ENCODE data around the gene SLBP.

SLBP gene

GRCh38 chr4:1750381-1751154 is 38.4 kb upstream of the SLBP start:
- in situ Hi-C loops (cut with MboI; ENCODE audit: low pct_unique_long_range_greater_than_20kb, low sequenced_read_pairs): no loop called here
- no peak for DNase-seq

GRCh38 chr4:1749826-1750225 is 37.7 kb upstream of the SLBP start:
- DNase-seq: no peak
- in situ Hi-C loops (cut with MboI; ENCODE audit: low pct_unique_long_range_greater_than_20kb, low sequenced_read_pairs): loop anchor here (10.0 kb wide), 1 partner anchor 65 kb away; no protein-coding TSS in a partner anchor

GRCh38 chr4:1749370-1749769 is 37.3 kb upstream of the SLBP start:
- in situ Hi-C loops (cut with MboI; ENCODE audit: low pct_unique_long_range_greater_than_20kb, low sequenced_read_pairs): loop anchor here (10.0 kb wide), 1 partner anchor 65 kb away; no protein-coding TSS in a partner anchor
- no peak for DNase-seq

- in situ Hi-C loops (cut with MboI; ENCODE audit: low pct_unique_long_range_greater_than_20kb, low sequenced_read_pairs): loop anchor here (10.0 kb wide), 1 partner anchor 66 kb away; no protein-coding TSS in a partner anchor
- peak; percentile 85 for DNase-seq
Observed at GRCh38 chr4:1748465-1748995, 36.4 kb upstream of the SLBP start.

GRCh38 chr4:1747603-1747967 is 35.5 kb upstream of the SLBP start:
- in situ Hi-C loops (cut with MboI; ENCODE audit: low pct_unique_long_range_greater_than_20kb, low sequenced_read_pairs): loop anchor here (10.0 kb wide), 1 partner anchor 67 kb away; no protein-coding TSS in a partner anchor
- no peak for DNase-seq

- DNase-seq: no peak
- in situ Hi-C loops (cut with MboI; ENCODE audit: low pct_unique_long_range_greater_than_20kb, low sequenced_read_pairs): loop anchor here (10.0 kb wide), 1 partner anchor 68 kb away; no protein-coding TSS in a partner anchor
Observed at GRCh38 chr4:1746919-1747602, 34.9 kb upstream of the SLBP start.

- in situ Hi-C loops (cut with MboI; ENCODE audit: low pct_unique_long_range_greater_than_20kb, low sequenced_read_pairs): loop anchor here (10.0 kb wide), 1 partner anchor 69 kb away; no protein-coding TSS in a partner anchor
- DNase-seq: peak; percentile 75
Observed at GRCh38 chr4:1746265-1746691, 34.2 kb upstream of the SLBP start.

GRCh38 chr4:1745697-1746096 is 33.6 kb upstream of the SLBP start:
- in situ Hi-C loops (cut with MboI; ENCODE audit: low pct_unique_long_range_greater_than_20kb, low sequenced_read_pairs): loop anchor here (10.0 kb wide), 1 partner anchor 69 kb away; no protein-coding TSS in a partner anchor
- DNase-seq: no peak

GRCh38 chr4:1745165-1745564 is 33.0 kb upstream of the SLBP start:
- in situ Hi-C loops (cut with MboI; ENCODE audit: low pct_unique_long_range_greater_than_20kb, low sequenced_read_pairs): loop anchor here (10.0 kb wide), 1 partner anchor 70 kb away; no protein-coding TSS in a partner anchor
- no peak for DNase-seq

GRCh38 chr4:1744552-1744951 is 32.4 kb upstream of the SLBP start:
- no peak for DNase-seq
- in situ Hi-C loops (cut with MboI; ENCODE audit: low pct_unique_long_range_greater_than_20kb, low sequenced_read_pairs): loop anchor here (10.0 kb wide), 1 partner anchor 70 kb away; no protein-coding TSS in a partner anchor

GRCh38 chr4:1743975-1744374 is 31.9 kb upstream of the SLBP start:
- no peak for DNase-seq
- in situ Hi-C loops (cut with MboI; ENCODE audit: low pct_unique_long_range_greater_than_20kb, low sequenced_read_pairs): loop anchor here (10.0 kb wide), 1 partner anchor 71 kb away; no protein-coding TSS in a partner anchor

- DNase-seq: no peak
- in situ Hi-C loops (cut with MboI; ENCODE audit: low pct_unique_long_range_greater_than_20kb, low sequenced_read_pairs): loop anchor here (10.0 kb wide), 1 partner anchor 71 kb away; no protein-coding TSS in a partner anchor
Observed at GRCh38 chr4:1743551-1743950, 31.4 kb upstream of the SLBP start.

- DNase-seq: no peak
- in situ Hi-C loops (cut with MboI; ENCODE audit: low pct_unique_long_range_greater_than_20kb, low sequenced_read_pairs): loop anchor here (10.0 kb wide), 1 partner anchor 74 kb away; no protein-coding TSS in a partner anchor
Observed at GRCh38 chr4:1741208-1741607, 29.1 kb upstream of the SLBP start.

- in situ Hi-C loops (cut with MboI; ENCODE audit: low pct_unique_long_range_greater_than_20kb, low sequenced_read_pairs): loop anchor here (10.0 kb wide), 1 partner anchor 75 kb away; no protein-coding TSS in a partner anchor
- no peak for DNase-seq
Observed at GRCh38 chr4:1740021-1740545, 28.0 kb upstream of the SLBP start.

- in situ Hi-C loops (cut with MboI; ENCODE audit: low pct_unique_long_range_greater_than_20kb, low sequenced_read_pairs): no loop called here
- no peak for DNase-seq
Observed at GRCh38 chr4:1739358-1739757, 27.2 kb upstream of the SLBP start.

GRCh38 chr4:1738410-1738809 is 26.3 kb upstream of the SLBP start:
- in situ Hi-C loops (cut with MboI; ENCODE audit: low pct_unique_long_range_greater_than_20kb, low sequenced_read_pairs): no loop called here
- no peak for DNase-seq

GRCh38 chr4:1737666-1738065 is 25.5 kb upstream of the SLBP start:
- DNase-seq: no peak
- in situ Hi-C loops (cut with MboI; ENCODE audit: low pct_unique_long_range_greater_than_20kb, low sequenced_read_pairs): no loop called here

- DNase-seq: no peak
- in situ Hi-C loops (cut with MboI; ENCODE audit: low pct_unique_long_range_greater_than_20kb, low sequenced_read_pairs): no loop called here
Observed at GRCh38 chr4:1736812-1737211, 24.7 kb upstream of the SLBP start.

- in situ Hi-C loops (cut with MboI; ENCODE audit: low pct_unique_long_range_greater_than_20kb, low sequenced_read_pairs): no loop called here
- no peak for DNase-seq
Observed at GRCh38 chr4:1735215-1735614, 23.1 kb upstream of the SLBP start.

All from KBM-7 (cell line).